ENCODE results near the gene A1BG. TPM values are rescaled to one million over a fixed set of nuclear protein-coding genes. Genes with fewer than 3 reads are reported as not detected.
"Not testable (repeated sequence)": the region's sequence is repeated elsewhere in the genome, so short reads cannot be mapped to it uniquely, and the experiment has no call there.

A1BG gene
- polyA plus RNA-seq, 2 of the 4 experiments (the other 2 are of a cell fraction), result 2.5 to 9.5 TPM

GRCh38 chr19:58315580-58315979, 37.7 kb downstream of the A1BG start:
- CTCF ChIA-PET, result interaction anchor here (1.2 kb wide), 1 partner anchor 11 kb away, joined by 3 read pairs; no protein-coding TSS in a partner anchor
- ATAC-seq, result no peak
- WGBS (ENCODE audit: missing lambda C conversion rate), result 88% methylated on average over 2 of the region's 2 CpGs

GRCh38 chr19:58311345-58311865, 41.9 kb downstream of the A1BG start:
- DNase-seq (ENCODE audit: low read depth in 1 of 2, low spot score in 1 of 2) (no peak), FAIRE-seq (no peak), ATAC-seq (no peak)
- WGBS (ENCODE audit: missing lambda C conversion rate), result 93% methylated on average over 7 of the region's 7 CpGs
- Histone ChIP-seq H3K9me3 (peaks cover 60% of the 10 kb centered on the region), H3K4me2 (no peak overlapping the region), H3K4me3 (no peak overlapping the region), H3K4me1 (no peaks in the 10 kb centered on the region), H3K27ac (no peak overlapping the region)
- TF ChIP-seq HMGXB4 (CRISPR knock-in tag; IDR thresholded peaks at IDR 0.05; ENCODE audit: borderline replicate concordance) (no peak), ATOH8 (CRISPR knock-in tag; IDR thresholded peaks at IDR 0.05; ENCODE audit: low read depth) (no peak), REST (IDR thresholded peaks at IDR 0.05) (no peak), HES2 (IDR thresholded peaks at IDR 0.05) (no peak), SMC3 (IDR thresholded peaks at IDR 0.05) (no peak), CBX2 (IDR thresholded peaks at IDR 0.05; ENCODE audit: borderline replicate concordance, low read depth) (no peak), MAX (IDR thresholded peaks at IDR 0.05) (no peak), ZNF302 (CRISPR knock-in tag; IDR thresholded peaks at IDR 0.05) (no peak), POLR2AphosphoS2 (conservative IDR thresholded peaks at IDR 0.05; ENCODE audit: low read length) (no peak), EP300 (IDR thresholded peaks at IDR 0.05) (no peak), MAFK (IDR thresholded peaks at IDR 0.05; ENCODE audit: partially characterized antibody) (no peak), ZFP36 (IDR thresholded peaks at IDR 0.05; ENCODE audit: borderline replicate concordance, partially characterized antibody) (no peak), TP53 (CRISPR knock-in tag; IDR thresholded peaks at IDR 0.05) (no peak), RNF2 (IDR thresholded peaks at IDR 0.05; ENCODE audit: borderline replicate concordance, low read depth) (no peak), BHLHE40 (IDR thresholded peaks at IDR 0.05; ENCODE audit: low read depth, low read length) (no peak)
- ChIA-PET POLR2A (no interaction called here), CTCF (interaction anchor here (0.6 to 1.4 kb wide), 3 partner anchors 8 to 13 kb away, joined by 3 to 4 read pairs (median 3); no protein-coding TSS in a partner anchor)

More at GRCh38 chr19:58315580-58315979, 37.7 kb downstream of the A1BG start:
- H3K4me1 ChIP-seq, result no peaks in the 10 kb centered on the region
- no peak for DNase-seq (ENCODE audit: low read depth in 1 of 2, low spot score in 1 of 2)
- no peak overlapping the region for H3K4me2 ChIP-seq
- no peak overlapping the region for H3K4me3 ChIP-seq
- H3K9me3 ChIP-seq, result peaks cover 52% of the 10 kb centered on the region
- H3K27ac ChIP-seq, result no peak overlapping the region
- FAIRE-seq, result no peak
- TF ChIP-seq BHLHE40 (IDR thresholded peaks at IDR 0.05; ENCODE audit: low read depth, low read length) (no peak), MAZ (IDR thresholded peaks at IDR 0.05; ENCODE audit: borderline replicate concordance, low read depth, low read length) (no peak), PBX3 (IDR thresholded peaks at IDR 0.05) (no peak), CHD2 (IDR thresholded peaks at IDR 0.05; ENCODE audit: low read length, partially characterized antibody) (no peak), EP300 (IDR thresholded peaks at IDR 0.05) (no peak), GATA3 (IDR thresholded peaks at IDR 0.05; ENCODE audit: borderline replicate concordance) (no peak), POLR2A (IDR thresholded peaks at IDR 0.05; ENCODE audit: low read length) (no peak), EHF (CRISPR knock-in tag; IDR thresholded peaks at IDR 0.05) (no peak), PHF8 (IDR thresholded peaks at IDR 0.05; ENCODE audit: borderline replicate concordance, low read depth) (no peak)
- POLR2A ChIA-PET, result no interaction called here

- H3K4me3 ChIP-seq; H3K4me2 ChIP-seq; FAIRE-seq; H3K4me1 ChIP-seq; ATAC-seq; DNase-seq (ENCODE audit: low read depth in 1 of 2, low spot score in 1 of 2); POLR2A ChIA-PET; H3K27ac ChIP-seq: not testable (repeated sequence)
- CTCF ChIA-PET, result interaction anchor here (0.6 to 1.4 kb wide), 3 partner anchors 8 to 14 kb away, joined by 3 to 4 read pairs (median 3); no protein-coding TSS in a partner anchor
- H3K9me3 ChIP-seq, result peaks cover 60% of the 10 kb centered on the region
- 91% methylated on average over 13 of the region's 13 CpGs for WGBS (ENCODE audit: missing lambda C conversion rate)
Observed at GRCh38 chr19:58310685-58311084, 42.6 kb downstream of the A1BG start.
